Endodermal cell (in vitro differentiated cells): Measurements from ENCODE around the gene NCR1. TPM values are rescaled to one million over a fixed set of nuclear protein-coding genes. Genes with fewer than 3 reads are reported as not detected.
"Not testable (repeated sequence)": the region's sequence is repeated elsewhere in the genome, so short reads cannot be mapped to it uniquely, and the experiment has no call there.

Experiments
- DNase-seq: peaks from one replicate; pipeline ENCODE4 v3.0.0-alpha.2; 2017
- H3K27ac ChIP-seq: 2 replicates; pipeline ENCODE4 v1.5.1; 2013; ENCODE audit warnings: mild to moderate bottlenecking, low read depth, low read length, moderate library complexity
- H3K27me3 ChIP-seq: 2 replicates; pipeline ENCODE4 v1.6.1; 2013; ENCODE audit warnings: mild to moderate bottlenecking, low read length, moderate library complexity; ENCODE audit not compliant: insufficient read depth, control insufficient read depth, poor library complexity, severe bottlenecking
- H3K36me3 ChIP-seq: 2 replicates; pipeline ENCODE4 v1.7.0; 2013; ENCODE audit warnings: mild to moderate bottlenecking, low read length, moderate library complexity; ENCODE audit not compliant: control insufficient read depth, insufficient read depth
- H3K4me1 ChIP-seq: one replicate; pipeline ENCODE4 v1.7.0; 2013; ENCODE audit warnings: low read length; ENCODE audit not compliant: control insufficient read depth, insufficient read depth
- H3K4me3 ChIP-seq: 2 replicates; pipeline ENCODE4 v1.5.1; 2013; ENCODE audit warnings: mild to moderate bottlenecking, low read length, moderate library complexity
- H3K9ac ChIP-seq: 2 replicates; pipeline ENCODE4 v1.6.1; 2013; ENCODE audit warnings: mild to moderate bottlenecking, low read length, moderate library complexity; ENCODE audit not compliant: poor library complexity, severe bottlenecking; ENCODE audit errors: extremely low read depth
- H3K9me3 ChIP-seq: 2 replicates; pipeline ENCODE4 v1.6.1; 2013; ENCODE audit warnings: mild to moderate bottlenecking, low read length, moderate library complexity; ENCODE audit not compliant: control insufficient read depth
- H3K27ac Mint-ChIP-seq: 2 replicates; pipeline ENCODE4 v1.8.0; 2020; ENCODE audit warnings: mixed read lengths
- H3K27me3 Mint-ChIP-seq: 2 replicates; pipeline ENCODE4 v1.8.0; 2021; ENCODE audit warnings: mild to moderate bottlenecking, mixed read lengths; ENCODE audit not compliant: insufficient read depth
- H3K36me3 Mint-ChIP-seq: 2 replicates; pipeline ENCODE4 v1.8.0; 2020; ENCODE audit warnings: low read depth, mixed read lengths
- H3K4me1 Mint-ChIP-seq: 2 replicates; pipeline ENCODE4 v1.8.0; 2020; ENCODE audit warnings: mixed read lengths
- H3K4me3 Mint-ChIP-seq: 2 replicates; pipeline ENCODE4 v1.8.0; 2020; ENCODE audit warnings: mild to moderate bottlenecking, moderate library complexity, mixed read lengths
- H3K9me3 Mint-ChIP-seq: 2 replicates; pipeline ENCODE4 v1.8.0; 2020; ENCODE audit warnings: mild to moderate bottlenecking, mixed read lengths
- CTCF ChIP-seq: fragments of 200-600 bp; sonication (generic); conservative IDR thresholded peaks from 2 replicates; pipeline ENCODE4 v1.5.0; 2021; ENCODE audit warnings: antibody characterized with exemption, mild to moderate bottlenecking
- WGBS, 2 experiments: methylation state at CpG; one replicate each; pipeline versions ENCODE4 v1.1.5 to v1.1.7; 2013; ENCODE audit warnings: missing lambda C conversion rate in 2 of 2, mixed read lengths in 1 of 2; ENCODE audit not compliant: insufficient coverage in 1 of 2, insufficient read length in 1 of 2; 5-methylcytosine and 5-hydroxymethylcytosine counted together
- total RNA-seq, 2 donors: library from RNA; stranded (reverse); fragmentation: NEBNext Ultra II Directional in 1 of 2; extraction: Animal tissue kit (Norgen Biotek cat#: 25700) in 1 of 2; gene quantifications; 2 replicates in 1 of 2; 3 replicates in 1 of 2; pipeline ENCODE4 v1.2.1, GENCODE V29; 2021

NCR1 gene
- total RNA-seq, 2 donors from 2014 or later = 24.4 to 34.5 TPM

GRCh38 chr19:54893406-54893805, 12.5 kb upstream of the NCR1 start:
- WGBS, 2 experiments = 30 to 55% methylated on average over 7 of the region's 7 CpGs
- Histone ChIP-seq H3K36me3 (no peaks in the 10 kb centered on the region), H3K4me3 (peak overlapping the region; percentile 84), H3K27me3 (no peaks in the 10 kb centered on the region), H3K9ac (peak overlapping the region; percentile 95), H3K9me3 (no peaks in the 10 kb centered on the region), H3K27ac (peak overlapping the region; percentile 77), H3K4me1 (no peaks in the 10 kb centered on the region)
- H3K9me3 Mint-ChIP-seq = no peaks in the 10 kb centered on the region
- TF ChIP-seq CTCF = no peak
- no peaks in the 10 kb centered on the region for H3K36me3 Mint-ChIP-seq
- H3K27me3 Mint-ChIP-seq = peaks cover 2% of the 10 kb centered on the region
- H3K27ac Mint-ChIP-seq = peak overlapping the region; percentile 98
- peak overlapping the region; percentile 85 for H3K4me3 Mint-ChIP-seq
- H3K4me1 Mint-ChIP-seq = peaks cover 50% of the 10 kb centered on the region
- peak; percentile 96 for DNase-seq

GRCh38 chr19:54894106-54894505, 11.8 kb upstream of the NCR1 start:
- Histone ChIP-seq H3K9ac (peak overlapping the region; percentile 95), H3K4me3 (peak overlapping the region; percentile 84)
- H3K36me3 ChIP-seq, H3K27me3 Mint-ChIP-seq, H3K9me3 ChIP-seq, H3K27ac ChIP-seq, H3K4me1 ChIP-seq, H3K27me3 ChIP-seq, H3K9me3 Mint-ChIP-seq, H3K36me3 Mint-ChIP-seq: not testable (repeated sequence)
- peak; percentile 59 for DNase-seq
- 67 to 93% methylated on average over 14 to 16 of the region's 16 CpGs for WGBS, 2 experiments
- H3K4me1 Mint-ChIP-seq = peaks cover 57% of the 10 kb centered on the region
- H3K27ac Mint-ChIP-seq = peak overlapping the region; percentile 98
- H3K4me3 Mint-ChIP-seq = peak overlapping the region; percentile 85

GRCh38 chr19:54896036-54896435, 9.9 kb upstream of the NCR1 start:
- Histone ChIP-seq H3K27me3 (no peaks in the 10 kb centered on the region), H3K27ac (no peak overlapping the region), H3K9ac (peak overlapping the region; percentile 95), H3K4me1 (no peaks in the 10 kb centered on the region), H3K4me3 (peak overlapping the region; percentile 84), H3K36me3 (peaks cover 9% of the 10 kb centered on the region), H3K9me3 (no peaks in the 10 kb centered on the region)
- H3K36me3 Mint-ChIP-seq = peaks cover 16% of the 10 kb centered on the region
- peak overlapping the region; percentile 87 for H3K27ac Mint-ChIP-seq
- 53 to 61% methylated on average over 2 of the region's 2 CpGs for WGBS, 2 experiments
- TF ChIP-seq CTCF = no peak
- no peaks in the 10 kb centered on the region for H3K9me3 Mint-ChIP-seq
- DNase-seq = peak; percentile 70
- H3K27me3 Mint-ChIP-seq = no peaks in the 10 kb centered on the region
- peak overlapping the region; percentile 85 for H3K4me3 Mint-ChIP-seq
- peaks cover 65% of the 10 kb centered on the region for H3K4me1 Mint-ChIP-seq

- Mint-ChIP-seq H3K4me3 (peak overlapping the region; percentile 85), H3K36me3 (peaks cover 30% of the 10 kb centered on the region), H3K27ac (peak overlapping the region; percentile 87), H3K4me1 (peaks cover 56% of the 10 kb centered on the region)
- WGBS, 2 experiments = 29 to 100% methylated on average over 2 to 6 of the region's 7 CpGs
- not testable (repeated sequence) for H3K27me3 Mint-ChIP-seq, H3K9ac ChIP-seq, H3K27ac ChIP-seq, H3K4me1 ChIP-seq, H3K27me3 ChIP-seq, H3K9me3 ChIP-seq, H3K9me3 Mint-ChIP-seq
- Histone ChIP-seq H3K36me3 (peaks cover 35% of the 10 kb centered on the region), H3K4me3 (peak overlapping the region; percentile 84)
- peak; percentile 40 for DNase-seq
Measured at GRCh38 chr19:54898685-54899084, 7.3 kb upstream of the NCR1 start.

GRCh38 chr19:54899646-54900045, 6.3 kb upstream of the NCR1 start:
- WGBS, 2 experiments = 84 to 89% methylated on average over 9 of the region's 9 CpGs
- peak overlapping the region; percentile 84 for H3K4me3 ChIP-seq
- H3K4me3 Mint-ChIP-seq = peak overlapping the region; percentile 85
- H3K9ac ChIP-seq, H3K27ac ChIP-seq, H3K9me3 Mint-ChIP-seq, H3K4me1 ChIP-seq, H3K27me3 ChIP-seq, H3K9me3 ChIP-seq, H3K27me3 Mint-ChIP-seq: not testable (repeated sequence)
- H3K4me1 Mint-ChIP-seq = peaks cover 51% of the 10 kb centered on the region
- peaks cover 32% of the 10 kb centered on the region for H3K36me3 Mint-ChIP-seq
- H3K27ac Mint-ChIP-seq = peak overlapping the region; percentile 76
- peaks cover 42% of the 10 kb centered on the region for H3K36me3 ChIP-seq
- peak; percentile 29 for DNase-seq

GRCh38 chr19:54901153-54901552, 4.8 kb upstream of the NCR1 start:
- H3K9ac ChIP-seq, H3K4me3 Mint-ChIP-seq, H3K27me3 Mint-ChIP-seq, H3K9me3 ChIP-seq, DNase-seq, H3K27ac ChIP-seq, H3K4me1 ChIP-seq, H3K27me3 ChIP-seq, H3K4me3 ChIP-seq, H3K9me3 Mint-ChIP-seq: not testable (repeated sequence)
- Mint-ChIP-seq H3K4me1 (peaks cover 54% of the 10 kb centered on the region), H3K27ac (peak overlapping the region; percentile 88), H3K36me3 (peaks cover 38% of the 10 kb centered on the region)
- H3K36me3 ChIP-seq = peaks cover 57% of the 10 kb centered on the region
- WGBS, 2 experiments = 88 to 96% methylated on average over 4 to 7 of the region's 8 CpGs
